ENCODE measurements around the gene CTNNA3. TPM values are rescaled to one million over a fixed set of nuclear protein-coding genes. Genes with fewer than 3 reads are reported as not detected.

CTNNA3 gene
- polyA plus RNA-seq, 4 donors = 3.4 to 4.4 (median 4.0) TPM

DNA sequence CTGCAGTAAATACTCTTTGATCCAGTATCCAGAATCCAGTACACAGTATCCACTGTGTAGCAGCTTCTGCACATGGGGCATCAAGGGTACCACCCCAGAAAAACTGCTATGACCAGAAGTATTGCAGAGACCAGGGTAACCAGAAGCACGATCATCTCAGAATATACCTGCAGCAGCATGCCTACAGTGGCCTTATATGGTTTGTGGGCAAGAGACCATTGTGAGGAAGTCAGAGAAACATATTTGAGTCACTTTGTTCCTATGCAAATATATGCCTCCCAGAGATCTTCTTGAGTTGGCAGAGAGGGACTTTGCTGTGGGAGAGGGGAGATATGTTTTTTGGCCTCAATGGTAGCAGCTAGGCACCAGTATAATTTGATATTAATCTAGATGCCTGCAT lies 976.5 kb downstream of the CTNNA3 start:
- DNase-seq (ENCODE audit: low read depth in 4 of 4, low spot score in 3 of 4) = no peak

DNA sequence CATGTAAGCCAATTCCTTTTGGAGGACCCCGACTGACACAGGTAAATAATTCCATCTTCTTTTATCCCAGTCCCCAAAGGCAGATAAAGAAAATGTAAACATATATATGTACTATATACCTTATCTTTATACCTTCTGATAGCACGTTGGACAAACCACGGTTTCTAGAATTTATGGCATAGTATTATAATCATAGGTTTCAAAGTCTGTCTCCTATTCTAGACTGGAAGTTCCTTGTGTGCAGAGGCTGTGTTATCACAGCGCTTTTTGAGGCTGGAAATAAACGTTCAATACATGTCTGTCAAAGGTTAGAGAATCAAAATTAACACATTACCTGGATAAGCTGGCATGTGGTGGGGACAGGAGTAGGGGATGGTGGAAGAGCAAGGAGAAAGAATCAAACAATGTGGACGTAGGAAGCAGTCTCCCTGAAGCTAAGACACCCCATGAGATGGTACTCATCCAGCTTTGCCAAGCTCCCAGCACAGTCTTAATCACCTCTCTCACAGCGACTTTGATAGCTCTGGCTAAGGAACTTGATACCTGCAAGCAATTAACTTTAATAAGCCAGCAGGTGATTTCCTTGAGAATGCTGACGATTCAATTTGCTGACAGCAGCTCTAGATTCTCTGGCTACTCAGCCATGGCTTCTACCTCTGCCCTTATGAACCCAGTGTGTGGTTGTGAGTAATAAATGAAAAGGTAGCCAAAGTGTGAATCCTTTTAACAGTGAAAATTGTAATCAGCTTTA lies 978.6 kb downstream of the CTNNA3 start:
- DNase-seq (ENCODE audit: low read depth in 4 of 4, low spot score in 3 of 4) = peak in 2 of 4 donors; percentile 22 to 23

- DNase-seq (ENCODE audit: low read depth in 4 of 4, low spot score in 3 of 4) = no peak
Observed at GRCh38 chr10:66714741-66715140, 981.3 kb downstream of the CTNNA3 start.

- DNase-seq (ENCODE audit: low read depth in 4 of 4, low spot score in 3 of 4) = no peak
Observed at GRCh38 chr10:66713387-66713786, 982.6 kb downstream of the CTNNA3 start.

DNA sequence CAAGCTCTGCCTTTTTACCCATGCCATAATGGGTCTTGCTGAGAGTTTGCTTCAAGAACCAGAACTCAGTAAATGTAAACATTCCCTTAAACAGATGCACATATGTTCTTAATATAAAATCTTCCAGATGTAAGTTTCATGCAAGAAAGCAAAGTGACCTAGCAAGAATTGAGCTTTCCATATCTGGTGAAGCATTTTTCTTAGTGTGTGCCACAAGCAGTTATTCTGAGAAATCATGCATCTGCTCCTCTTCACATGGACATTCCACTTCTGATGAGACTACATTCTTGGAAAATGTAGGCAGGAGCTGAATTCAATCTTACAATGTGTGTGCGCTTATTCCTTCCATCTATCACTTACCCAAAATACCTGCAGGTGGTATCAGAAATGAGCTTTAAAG lies 997.9 kb downstream of the CTNNA3 start:
- no peak for DNase-seq (ENCODE audit: low read depth in 4 of 4, low spot score in 3 of 4)

- no peak for DNase-seq (ENCODE audit: low read depth in 4 of 4, low spot score in 3 of 4)
Observed at GRCh38 chr10:66695046-66695445, 1000.9 kb downstream of the CTNNA3 start.

DNA sequence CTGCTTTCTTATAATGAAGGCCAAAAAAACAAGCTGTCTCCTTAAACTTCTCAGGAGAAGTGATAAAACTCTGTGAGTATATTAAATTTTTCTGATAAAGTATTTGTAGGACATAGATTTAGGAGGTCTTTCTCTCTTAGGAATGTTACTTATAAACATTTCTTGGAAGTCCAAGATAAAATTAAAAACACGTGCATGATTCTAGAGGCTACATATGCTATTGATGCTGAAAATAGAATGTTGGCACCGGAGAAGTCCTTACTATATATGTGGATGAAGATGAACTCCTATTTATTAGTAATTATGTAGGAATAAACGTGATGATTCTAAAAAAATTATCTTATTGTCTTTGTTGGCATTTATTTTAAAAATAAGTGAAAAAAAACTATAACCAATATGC lies 1011.4 kb downstream of the CTNNA3 start:
- no peak for DNase-seq (ENCODE audit: low read depth in 4 of 4, low spot score in 3 of 4)

DNA sequence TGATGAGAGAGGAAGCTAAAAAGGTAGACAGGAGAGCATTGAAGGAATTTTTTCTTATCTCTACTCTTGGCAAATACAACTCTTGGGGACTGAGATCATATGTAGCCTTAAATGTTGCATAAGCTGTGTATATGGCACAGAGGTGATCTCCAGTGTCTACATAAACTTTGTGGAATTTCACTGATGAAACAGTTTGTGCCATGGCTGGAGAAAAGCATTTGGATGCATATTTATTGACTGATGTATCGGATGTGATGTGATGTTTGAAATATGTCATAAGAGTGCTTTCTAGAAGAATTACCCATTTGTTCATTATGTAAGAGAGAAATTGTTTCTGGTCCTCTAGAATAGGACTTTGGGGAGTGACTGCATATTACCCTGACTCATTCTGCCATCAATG lies 1015.1 kb downstream of the CTNNA3 start:
- no peak for DNase-seq (ENCODE audit: low read depth in 4 of 4, low spot score in 3 of 4)

DNA sequence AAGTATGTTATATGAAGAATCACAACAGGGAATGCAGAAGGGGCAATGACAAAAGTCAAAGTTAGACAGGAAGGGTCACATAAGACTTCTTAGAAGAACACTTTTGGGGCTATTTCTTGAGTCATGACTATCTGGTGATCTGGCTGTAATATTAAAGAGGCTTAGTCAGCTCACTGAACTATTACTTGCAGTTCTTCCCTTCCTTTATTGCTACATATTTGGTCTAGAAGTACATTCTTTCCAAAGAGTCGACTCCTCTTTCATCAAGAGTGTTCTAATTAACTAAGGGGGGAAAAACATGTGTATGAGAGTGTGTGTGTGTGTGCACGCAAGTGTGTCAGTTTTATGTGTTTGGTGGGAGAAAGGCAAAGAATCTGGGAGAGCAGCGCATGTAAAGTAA lies 1017.5 kb downstream of the CTNNA3 start:
- DNase-seq (ENCODE audit: low read depth in 4 of 4, low spot score in 3 of 4) = no peak

DNA sequence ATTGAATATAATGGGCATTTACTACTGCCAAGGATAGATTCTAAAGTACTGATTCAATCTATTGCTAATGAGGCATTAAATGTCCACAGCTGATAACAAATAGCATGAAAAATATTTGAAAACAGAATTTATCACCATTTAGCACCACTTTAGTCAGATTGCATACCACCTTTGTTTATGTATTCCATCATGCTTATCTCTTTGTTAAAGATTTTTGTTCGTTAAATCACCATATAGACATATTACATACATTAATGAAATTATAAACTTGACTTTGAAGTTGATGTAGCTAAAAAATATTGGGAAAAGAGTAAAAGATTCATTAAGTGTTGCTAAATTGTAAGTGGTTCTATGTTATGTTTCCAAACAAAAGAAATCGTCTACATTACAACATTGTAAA lies 1022.9 kb downstream of the CTNNA3 start:
- no peak for DNase-seq (ENCODE audit: low read depth in 4 of 4, low spot score in 3 of 4)

DNA sequence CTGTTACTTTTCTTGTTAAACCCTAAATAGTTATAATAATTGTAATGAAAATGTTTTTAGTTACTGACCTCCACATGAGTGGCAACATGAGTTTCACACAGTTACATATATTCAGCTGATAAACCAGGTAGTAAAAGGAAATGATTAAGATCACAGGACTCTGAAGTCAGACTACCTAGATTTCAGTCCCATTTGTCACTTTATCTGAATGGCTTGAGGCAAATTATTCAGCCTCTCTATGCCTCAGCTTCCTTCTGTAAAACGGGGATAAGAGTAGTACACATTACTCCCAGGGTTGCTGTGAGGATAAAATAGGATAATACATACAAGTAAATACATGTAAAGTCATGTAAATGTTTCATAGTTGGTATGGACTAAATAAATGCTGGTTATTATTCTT lies 1024.4 kb downstream of the CTNNA3 start:
- no peak for DNase-seq (ENCODE audit: low read depth in 4 of 4, low spot score in 3 of 4)

DNA sequence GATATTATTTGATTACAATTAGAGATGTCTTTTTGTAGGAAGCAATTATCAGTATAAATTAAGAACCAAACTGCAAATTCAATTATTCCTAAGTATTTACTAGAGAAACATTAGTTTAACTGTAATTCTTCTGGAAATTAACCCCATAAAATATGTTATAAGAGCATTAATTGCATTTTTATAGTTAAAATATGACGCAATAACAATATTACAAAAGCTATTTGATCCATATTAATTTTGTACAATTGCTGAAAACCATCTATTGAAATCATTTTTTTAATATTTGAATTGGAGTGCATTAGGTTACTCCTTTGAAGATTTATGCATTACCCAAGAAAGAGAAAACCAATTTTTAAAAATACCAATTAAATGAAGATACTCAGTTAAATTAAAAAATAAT lies 1024.9 kb downstream of the CTNNA3 start:
- no peak for DNase-seq (ENCODE audit: low read depth in 4 of 4, low spot score in 3 of 4)

DNA sequence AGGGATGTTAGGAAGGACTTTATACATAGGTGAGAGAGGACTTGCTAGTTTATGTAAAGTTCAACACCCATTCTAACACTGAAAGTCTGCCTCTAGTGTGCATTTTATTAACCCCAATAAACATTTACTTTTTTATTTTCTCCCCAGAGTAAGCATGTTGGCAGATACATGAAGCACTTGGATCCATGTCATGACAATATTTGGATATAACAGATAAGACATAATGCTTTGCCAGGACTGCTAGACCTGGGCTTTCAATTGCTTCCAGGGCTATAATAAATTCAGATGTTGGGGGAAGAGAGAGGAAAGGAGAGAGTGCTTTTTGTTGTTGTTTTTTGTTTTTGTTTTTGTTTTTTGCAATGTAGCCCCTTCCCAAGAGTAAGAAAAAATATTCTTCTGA lies 1039.5 kb downstream of the CTNNA3 start:
- no peak for DNase-seq (ENCODE audit: low read depth in 4 of 4, low spot score in 3 of 4)

- DNase-seq (ENCODE audit: low read depth in 4 of 4, low spot score in 3 of 4) = no peak
Observed at GRCh38 chr10:66654861-66655260, 1041.1 kb downstream of the CTNNA3 start.

GRCh38 chr10:66651308-66652082 lies 1044.5 kb downstream of the CTNNA3 start:
- no peak for DNase-seq (ENCODE audit: low read depth in 4 of 4, low spot score in 3 of 4)

GRCh38 chr10:66649626-66650025 lies 1046.4 kb downstream of the CTNNA3 start:
- DNase-seq (ENCODE audit: low read depth in 4 of 4, low spot score in 3 of 4) = no peak

DNA sequence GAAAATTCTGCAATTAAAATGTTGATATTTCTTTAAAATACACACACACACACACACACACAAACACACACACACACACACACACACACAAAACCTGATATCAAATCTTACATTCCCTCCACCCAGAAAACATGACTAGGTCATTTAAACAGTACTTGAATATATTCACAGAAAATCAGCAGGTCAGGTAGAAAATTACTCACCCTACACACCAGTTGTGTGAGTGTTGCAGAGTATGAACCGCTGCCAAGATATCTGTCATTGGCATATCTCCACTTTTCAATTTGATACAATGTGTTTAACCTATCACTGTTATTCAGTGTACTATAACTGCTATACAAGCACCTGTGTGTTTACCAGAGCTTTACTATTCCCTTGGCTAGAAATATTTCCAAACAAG lies 1053.8 kb downstream of the CTNNA3 start:
- DNase-seq (ENCODE audit: low read depth in 4 of 4, low spot score in 3 of 4) = no peak

- no peak for DNase-seq (ENCODE audit: low read depth in 4 of 4, low spot score in 3 of 4)
Observed at GRCh38 chr10:66639371-66639770, 1056.6 kb downstream of the CTNNA3 start.

GRCh38 chr10:66637273-66638036 lies 1058.5 kb downstream of the CTNNA3 start:
- no peak for DNase-seq (ENCODE audit: low read depth in 4 of 4, low spot score in 3 of 4)

GRCh38 chr10:66629996-66630395 lies 1066.0 kb downstream of the CTNNA3 start:
- no peak for DNase-seq (ENCODE audit: low read depth in 4 of 4, low spot score in 3 of 4)

DNA sequence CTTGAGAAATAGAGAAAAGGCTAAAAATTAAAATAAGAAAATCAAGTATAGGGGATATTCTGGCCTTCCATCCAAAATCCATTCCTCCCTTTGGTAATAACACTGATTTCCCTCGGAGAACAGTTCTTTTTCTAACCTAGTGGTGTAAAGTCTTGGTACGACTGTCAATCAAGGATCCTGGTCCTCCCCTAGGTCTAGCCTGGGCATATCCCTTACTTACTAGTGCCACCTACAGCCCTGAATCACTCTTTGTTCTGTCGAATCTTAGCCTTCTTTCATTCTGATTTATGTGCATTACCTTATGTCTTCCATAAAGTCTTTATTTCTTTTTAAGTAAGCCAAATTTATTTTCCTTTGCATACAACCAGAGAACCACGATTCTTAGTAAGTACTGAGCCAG lies 1068.8 kb downstream of the CTNNA3 start:
- DNase-seq (ENCODE audit: low read depth in 4 of 4, low spot score in 3 of 4) = no peak
